Mesenchymal stem cell (in vitro differentiated cells and primary cell): ENCODE measurements around the gene RND3.

Experiments used
- DNase-seq: peaks from one replicate; pipeline ENCODE4 v3.0.0-alpha.2; 2013
- H2AFZ ChIP-seq: one replicate; pipeline ENCODE4 v1.6.1; 2013; ENCODE audit warnings: low read depth, mild to moderate bottlenecking, control low read depth, inconsistent platforms, low read length, moderate library complexity
- H2AK5ac ChIP-seq: 2 replicates; pipeline ENCODE4 v1.6.1; 2013; ENCODE audit warnings: low read length, moderate library complexity, mild to moderate bottlenecking, inconsistent platforms; ENCODE audit not compliant: severe bottlenecking
- H2BK120ac ChIP-seq: one replicate; pipeline ENCODE4 v1.6.1; 2013; ENCODE audit warnings: low read depth, mild to moderate bottlenecking, inconsistent platforms, low read length, moderate library complexity
- H2BK12ac ChIP-seq, 2 experiments: one replicate each; pipeline ENCODE4 v1.6.1; 2013; ENCODE audit warnings: inconsistent platforms in 2 of 2, low read length in 2 of 2, mild to moderate bottlenecking in 2 of 2, moderate library complexity in 2 of 2, control low read depth in 1 of 2
- H2BK15ac ChIP-seq: one replicate; pipeline ENCODE4 v1.6.1; 2013; ENCODE audit warnings: mild to moderate bottlenecking, low read depth, inconsistent platforms; ENCODE audit not compliant: poor library complexity, severe bottlenecking
- H2BK5ac ChIP-seq: 2 replicates; pipeline ENCODE4 v1.6.1; 2013; ENCODE audit warnings: low read depth, mild to moderate bottlenecking, low read length, control low read depth, inconsistent platforms; ENCODE audit not compliant: poor library complexity, severe bottlenecking
- H3K14ac ChIP-seq, 2 experiments: one replicate each; pipeline ENCODE4 v1.6.1; 2013; ENCODE audit warnings: inconsistent platforms in 2 of 2, low read length in 2 of 2, control low read depth in 1 of 2, mild to moderate bottlenecking in 1 of 2, moderate library complexity in 1 of 2
- H3K18ac ChIP-seq, 2 experiments: one replicate each; pipeline ENCODE4 v1.6.1; 2013; ENCODE audit warnings: inconsistent platforms in 2 of 2, low read length in 2 of 2, control low read depth in 1 of 2, low read depth in 1 of 2, mild to moderate bottlenecking in 1 of 2
- H3K23ac ChIP-seq, 2 experiments: one replicate each; pipeline ENCODE4 v1.6.1; 2013; ENCODE audit warnings: inconsistent platforms in 2 of 2, low read length in 2 of 2, mild to moderate bottlenecking in 2 of 2, moderate library complexity in 2 of 2, control low read depth in 1 of 2
- H3K27ac ChIP-seq: 2 replicates; pipeline ENCODE4 v1.5.1; 2013; ENCODE audit warnings: mild to moderate bottlenecking, moderate library complexity, low read length, control low read depth, inconsistent platforms; ENCODE audit not compliant: poor library complexity, severe bottlenecking
- H3K27me3 ChIP-seq, 2 experiments: 2 replicates each; pipeline versions ENCODE4 v1.6.1 to v1.7.0; 2013; ENCODE audit warnings: low read length in 2 of 2, mild to moderate bottlenecking in 2 of 2, moderate library complexity in 2 of 2, control low read depth in 1 of 2, inconsistent platforms in 1 of 2; ENCODE audit not compliant: control insufficient read depth in 1 of 2, insufficient read depth in 1 of 2
- H3K36me3 ChIP-seq, 2 experiments: 2 replicates each; pipeline versions ENCODE4 v1.6.1 to v1.7.0; 2013; ENCODE audit warnings: low read length in 2 of 2, control low read depth in 1 of 2, inconsistent platforms in 1 of 2, low read depth in 1 of 2, mild to moderate bottlenecking in 1 of 2; ENCODE audit not compliant: insufficient read depth in 2 of 2, control insufficient read depth in 1 of 2
- H3K4ac ChIP-seq, 2 experiments: one replicate each; pipeline ENCODE4 v1.6.1; 2013; ENCODE audit warnings: inconsistent platforms in 2 of 2, low read length in 2 of 2, mild to moderate bottlenecking in 2 of 2, moderate library complexity in 2 of 2, control low read depth in 1 of 2, low read depth in 1 of 2
- H3K4me1 ChIP-seq: 2 replicates; pipeline ENCODE4 v1.6.1; 2013; ENCODE audit warnings: low read depth, low read length, control low read depth; ENCODE audit not compliant: control insufficient read depth, insufficient read depth
- H3K4me2 ChIP-seq: 2 replicates; pipeline ENCODE4 v1.6.1; 2013; ENCODE audit warnings: low read length, mild to moderate bottlenecking, inconsistent platforms; ENCODE audit not compliant: poor library complexity, severe bottlenecking
- H3K4me3 ChIP-seq, 2 experiments: 2 replicates each; pipeline versions ENCODE4 v1.5.1 to v1.7.0; 2013; ENCODE audit warnings: low read length in 2 of 2, mild to moderate bottlenecking in 2 of 2, control low read depth in 1 of 2, low read depth in 1 of 2; ENCODE audit not compliant: insufficient read depth in 1 of 2
- H3K79me1 ChIP-seq: replicated peaks from 2 replicates; pipeline ENCODE4 v1.6.1; 2013; ENCODE audit warnings: mild to moderate bottlenecking, control low read depth, low read length, inconsistent platforms; ENCODE audit not compliant: poor library complexity, severe bottlenecking
- H3K9ac ChIP-seq: 2 replicates; pipeline ENCODE4 v1.7.0; 2013; ENCODE audit warnings: mild to moderate bottlenecking, low read length, moderate library complexity
- H3K9me3 ChIP-seq: 2 replicates; pipeline ENCODE4 v1.7.0; 2013; ENCODE audit warnings: mild to moderate bottlenecking, low read length; ENCODE audit not compliant: control insufficient read depth
- H4K8ac ChIP-seq: one replicate; pipeline ENCODE4 v1.6.1; 2013; ENCODE audit warnings: inconsistent platforms, mild to moderate bottlenecking, low read length, moderate library complexity
- H4K91ac ChIP-seq: one replicate; pipeline ENCODE4 v1.6.1; 2013; ENCODE audit warnings: mild to moderate bottlenecking, low read length, inconsistent platforms
- WGBS: methylation state at CpG from one replicate; pipeline ENCODE4 v1.1.7; 2013; ENCODE audit warnings: mixed read lengths; 5-methylcytosine and 5-hydroxymethylcytosine counted together

RND3 gene

GRCh38 chr2:150469706-150470274, 17.7 kb downstream of the RND3 start:
- Histone ChIP-seq H3K9ac (peak overlapping the region; percentile 100), H3K4ac (no peak overlapping the region), H2AK5ac (no peak overlapping the region), H3K4me2 (no peak overlapping the region), H3K4me1 (peaks cover 11% of the 10 kb centered on the region), H3K27ac (no peak overlapping the region), H2BK12ac (no peak overlapping the region), H3K27me3 (no peaks in the 10 kb centered on the region), H3K14ac (no peak overlapping the region), H3K9me3 (no peaks in the 10 kb centered on the region), H2BK120ac (no peak overlapping the region), H4K8ac (no peak overlapping the region), H2BK15ac (no peak overlapping the region), H2AFZ (no peak overlapping the region), H3K4me3 (no peak overlapping the region), H2BK5ac (no peak overlapping the region), H4K91ac (no peak overlapping the region), H3K79me1 (no peaks in the 10 kb centered on the region), H3K36me3 (peaks cover 17 to 75% of the 10 kb centered on the region in 2 experiments), H3K18ac (no peak overlapping the region), H3K23ac (no peak overlapping the region)
- no peak for DNase-seq
- WGBS: 90% methylated on average over 14 of the region's 14 CpGs

GRCh38 chr2:150468350-150468960, 19.0 kb downstream of the RND3 start:
- Histone ChIP-seq H2BK15ac (no peak overlapping the region), H3K9me3 (no peaks in the 10 kb centered on the region), H2BK120ac (no peak overlapping the region), H3K27me3 (no peaks in the 10 kb centered on the region), H3K4me2 (no peak overlapping the region), H2AFZ (no peak overlapping the region), H4K8ac (no peak overlapping the region), H2AK5ac (no peak overlapping the region), H3K9ac (peak overlapping the region; percentile 100), H3K18ac (no peak overlapping the region), H3K36me3 (peaks cover 12 to 62% of the 10 kb centered on the region in 2 experiments), H2BK5ac (no peak overlapping the region), H2BK12ac (no peak overlapping the region), H3K79me1 (no peaks in the 10 kb centered on the region), H3K14ac (no peak overlapping the region), H3K4me3 (no peak overlapping the region), H3K27ac (no peak overlapping the region), H3K4me1 (peaks cover 6% of the 10 kb centered on the region), H3K23ac (no peak overlapping the region), H3K4ac (no peak overlapping the region), H4K91ac (no peak overlapping the region)
- DNase-seq: no peak
- 85% methylated on average over 3 of the region's 7 CpGs for WGBS

DNA sequence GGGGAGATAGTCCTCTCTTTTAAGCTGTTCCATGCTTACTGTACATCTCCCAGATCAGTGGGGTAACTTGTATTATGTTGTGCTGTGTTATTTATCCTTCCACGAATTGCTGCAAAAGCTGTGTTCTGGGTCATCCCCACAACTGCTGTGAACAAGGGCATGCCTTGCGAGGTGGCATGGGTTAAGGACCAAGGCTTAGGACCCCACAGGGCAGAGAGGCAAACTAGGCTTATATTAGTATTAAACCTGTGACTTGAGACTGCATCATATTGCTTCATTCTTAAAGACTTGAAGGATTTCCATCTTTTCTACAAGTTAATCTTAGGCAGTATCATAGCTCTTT, 19.9 kb downstream of the RND3 start:
- H3K27me3 ChIP-seq: no peaks in the 10 kb centered on the region
- no peak overlapping the region for H4K91ac ChIP-seq
- H3K79me1 ChIP-seq: no peaks in the 10 kb centered on the region
- peak overlapping the region; percentile 50 for H2AK5ac ChIP-seq
- peak overlapping the region; percentile 69 for H3K27ac ChIP-seq
- no peak overlapping the region for H2BK120ac ChIP-seq
- H3K4ac ChIP-seq: no peak overlapping the region
- peak overlapping the region; percentile 22 to 84 for H3K18ac ChIP-seq
- H3K4me1 ChIP-seq: peaks cover 6% of the 10 kb centered on the region
- peaks cover 12 to 53% of the 10 kb centered on the region in 2 experiments for H3K36me3 ChIP-seq
- peak overlapping the region; percentile 100 for H3K9ac ChIP-seq
- H3K4me2 ChIP-seq: no peak overlapping the region
- H3K9me3 ChIP-seq: no peaks in the 10 kb centered on the region
- no peak overlapping the region for H3K14ac ChIP-seq
- H2AFZ ChIP-seq: no peak overlapping the region
- WGBS: 95% methylated on average over 2 of the region's 2 CpGs
- H2BK5ac ChIP-seq: no peak overlapping the region
- no peak overlapping the region for H2BK12ac ChIP-seq
- H4K8ac ChIP-seq: peak overlapping the region; percentile 84
- H3K4me3 ChIP-seq: peak overlapping the region in 1 of 2 experiments; percentile 5
- H3K23ac ChIP-seq: no peak overlapping the region
- DNase-seq: no peak
- H2BK15ac ChIP-seq: no peak overlapping the region

GRCh38 chr2:150466741-150467620, 20.5 kb downstream of the RND3 start:
- H3K27ac ChIP-seq: peak overlapping the region; percentile 71
- peaks cover 2% of the 10 kb centered on the region for H3K4me1 ChIP-seq
- no peak overlapping the region for H3K4me2 ChIP-seq
- WGBS: 54% methylated on average over 5 of the region's 5 CpGs
- H3K9me3 ChIP-seq: no peaks in the 10 kb centered on the region
- H2BK15ac ChIP-seq: no peak overlapping the region
- H2BK5ac ChIP-seq: no peak overlapping the region
- no peak overlapping the region for H4K91ac ChIP-seq
- H3K4me3 ChIP-seq: peak overlapping the region in 1 of 2 experiments; percentile 5
- no peaks in the 10 kb centered on the region for H3K79me1 ChIP-seq
- H3K9ac ChIP-seq: peak overlapping the region; percentile 100
- no peak overlapping the region for H3K18ac ChIP-seq
- H4K8ac ChIP-seq: no peak overlapping the region
- H2BK120ac ChIP-seq: no peak overlapping the region
- H3K36me3 ChIP-seq: peaks cover 8 to 47% of the 10 kb centered on the region in 2 experiments
- H2BK12ac ChIP-seq: no peak overlapping the region
- no peaks in the 10 kb centered on the region for H3K27me3 ChIP-seq
- no peak overlapping the region for H2AFZ ChIP-seq
- no peak overlapping the region for H3K23ac ChIP-seq
- no peak overlapping the region for H2AK5ac ChIP-seq
- H3K4ac ChIP-seq: no peak overlapping the region
- DNase-seq: peak; percentile 74
- H3K14ac ChIP-seq: no peak overlapping the region
